ENCODE results near the gene ARHGAP33. TPM values are rescaled to one million over a fixed set of nuclear protein-coding genes. Genes with fewer than 3 reads are reported as not detected.

ARHGAP33 gene
- total and polyA plus RNA-seq, 10 of the 15 experiments (the other 5 are each of a cell fraction or from before 2014, with no cell fraction given), result 0.05 to 22.9 (median 2.3) TPM; not detected in 1

GRCh38 chr19:35757231-35757748, 18.1 kb upstream of the ARHGAP33 start:
- intact Hi-C loops (cut with micrococcal nuclease; ENCODE audit: unreplicated experiment), result no loop called here

More at GRCh38 chr19:35757231-35757748, 18.1 kb upstream of the ARHGAP33 start:
- no peaks in the 10 kb centered on the region for H3K27me3 ChIP-seq (replicated peaks in 1 of 2; ENCODE audit: control insufficient read depth in 2 of 2, insufficient read depth in 2 of 2, low read length in 1 of 2)
- H3K9ac ChIP-seq (ENCODE audit: control insufficient read depth, insufficient read depth, low read length), result peak overlapping the region; percentile 73
- H3K36me3 ChIP-seq (ENCODE audit: control insufficient read depth in 2 of 2, insufficient read depth in 2 of 2, low read length in 1 of 2), result peaks cover 1 to 8% of the 10 kb centered on the region in 2 experiments; a peak in 3 of 4 replicates
- H3K4me1 ChIP-seq (ENCODE audit: control insufficient read depth, insufficient read depth, low read length), result peaks cover 15% of the 10 kb centered on the region
- in situ Hi-C loops (cut with MboI), result no loop called here
- H2AFZ ChIP-seq (ENCODE audit: control insufficient read depth, low read depth, low read length), result peak overlapping the region; percentile 62
- peaks cover 11% of the 10 kb centered on the region for H3K79me2 ChIP-seq (ENCODE audit: control insufficient read depth, insufficient read depth, low read length)
- POLR2A ChIA-PET, result interaction anchor here (0.5 to 2.2 kb wide), 5 partner anchors 8 to 199 kb away, joined by 3 to 18 read pairs (median 6); partner anchors contain the start of genes IGFLR1, LIN37, PSENEN and U2AF1L4
- no peak for DNase-seq (ENCODE audit: low read depth, low spot score)
- WGBS (ENCODE audit: insufficient coverage, insufficient replicate concordance, low lambda C conversion rate, missing lambda C conversion rate), result 7% methylated on average over 19 of the region's 19 CpGs
- peak; percentile 21 for ATAC-seq
- peak overlapping the region; percentile 88 for H3K4me3 ChIP-seq
- no peak for FAIRE-seq
- peak overlapping the region; percentile 99 for H3K4me2 ChIP-seq (ENCODE audit: control insufficient read depth, insufficient read depth)
- CTCF ChIA-PET, result interaction anchor here (0.7 kb wide), 1 partner anchor 9 kb away, joined by 3 read pairs; the partner anchor contains the start of gene LIN37
- SMC1A ChIA-PET (ENCODE audit: uncharacterized antibody, unreplicated experiment), result no interaction called here
- peak overlapping the region; percentile 62 for H3K27ac ChIP-seq (ENCODE audit: control insufficient read depth, insufficient read depth)
- H4K20me1 ChIP-seq (ENCODE audit: control insufficient read depth, insufficient read depth), result no peaks in the 10 kb centered on the region
- RAD21 ChIA-PET (ENCODE audit: unreplicated experiment), result interaction anchor here (0.7 to 1.2 kb wide), 3 partner anchors 9 to 63 kb away, joined by 3 read pairs; partner anchors contain the start of genes PSENEN and U2AF1L4
- H3K9me3 ChIP-seq (replicated peaks; ENCODE audit: control insufficient read depth, insufficient read depth, low read length), result no peaks in the 10 kb centered on the region
- TSS peak; percentile 84 for BruUV-seq (replicated peaks)
- TF ChIP-seq, protein P1, sequence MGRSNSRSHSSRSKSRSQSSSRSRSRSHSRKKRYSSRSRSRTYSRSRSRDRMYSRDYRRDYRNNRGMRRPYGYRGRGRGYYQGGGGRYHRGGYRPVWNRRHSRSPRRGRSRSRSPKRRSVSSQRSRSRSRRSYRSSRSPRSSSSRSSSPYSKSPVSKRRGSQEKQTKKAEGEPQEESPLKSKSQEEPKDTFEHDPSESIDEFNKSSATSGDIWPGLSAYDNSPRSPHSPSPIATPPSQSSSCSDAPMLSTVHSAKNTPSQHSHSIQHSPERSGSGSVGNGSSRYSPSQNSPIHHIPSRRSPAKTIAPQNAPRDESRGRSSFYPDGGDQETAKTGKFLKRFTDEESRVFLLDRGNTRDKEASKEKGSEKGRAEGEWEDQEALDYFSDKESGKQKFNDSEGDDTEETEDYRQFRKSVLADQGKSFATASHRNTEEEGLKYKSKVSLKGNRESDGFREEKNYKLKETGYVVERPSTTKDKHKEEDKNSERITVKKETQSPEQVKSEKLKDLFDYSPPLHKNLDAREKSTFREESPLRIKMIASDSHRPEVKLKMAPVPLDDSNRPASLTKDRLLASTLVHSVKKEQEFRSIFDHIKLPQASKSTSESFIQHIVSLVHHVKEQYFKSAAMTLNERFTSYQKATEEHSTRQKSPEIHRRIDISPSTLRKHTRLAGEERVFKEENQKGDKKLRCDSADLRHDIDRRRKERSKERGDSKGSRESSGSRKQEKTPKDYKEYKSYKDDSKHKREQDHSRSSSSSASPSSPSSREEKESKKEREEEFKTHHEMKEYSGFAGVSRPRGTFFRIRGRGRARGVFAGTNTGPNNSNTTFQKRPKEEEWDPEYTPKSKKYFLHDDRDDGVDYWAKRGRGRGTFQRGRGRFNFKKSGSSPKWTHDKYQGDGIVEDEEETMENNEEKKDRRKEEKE (IDR thresholded peaks at IDR 0.05), result no peak
- no peak for TF ChIP-seq BRCA1 (IDR thresholded peaks at IDR 0.05; ENCODE audit: low read depth, low read length)
- no peak for TF ChIP-seq TCF12 (IDR thresholded peaks at IDR 0.05; ENCODE audit: low read depth, low read length)
- no peak for TF ChIP-seq NR2C1 (IDR thresholded peaks at IDR 0.05)
- TF ChIP-seq MYC (IDR thresholded peaks at IDR 0.05; ENCODE audit: insufficient read depth, insufficient read length, insufficient replicate concordance, low read length, severe bottlenecking), result no peak
- TF ChIP-seq RB1 (IDR thresholded peaks at IDR 0.05; ENCODE audit: borderline replicate concordance), result 0 out of 2 replicates have a peak, but pooled peaks have one; percentile 5
- TF ChIP-seq PAX8 (IDR thresholded peaks at IDR 0.05), result no peak
